Endothelial cell of umbilical vein (primary cell): Measurements from ENCODE around the gene ROBO2. TPM values are rescaled to one million over a fixed set of nuclear protein-coding genes. Genes with fewer than 3 reads are reported as not detected.

ENCODE experiments used
- BruUV-seq: library from RNA; stranded (reverse); fragments of 400-500 nt; replicated peaks from 2 replicates; lab custom pipeline; 2021; lab: Mats Ljungman, UMichigan
- CTCF ChIA-PET: fragments of 300-600, 350-600 bp; sonication (Branson Sonifier 250); formaldehyde crosslinking; loops from one replicate; lab custom pipeline; 2021; ENCODE audit warnings: antibody characterized with exemption, inconsistent platforms; lab: Charles Lee
- POLR2A ChIA-PET: fragments of 300-600, 350-600 bp; sonication (Branson Sonifier 250); formaldehyde crosslinking; loops from one replicate; lab custom pipeline; 2021; ENCODE audit warnings: antibody characterized with exemption, inconsistent platforms; lab: Charles Lee
- DNase-seq: peaks from one replicate; pipeline ENCODE4 v3.0.0-alpha.2; 2011; ENCODE audit warnings: low read depth, low spot score
- FAIRE-seq: peaks from 2 replicates; lab custom pipeline; 2011; peaks lifted over from hg19 to GRCh38; lab: Jason Lieb, UNC
- H2AFZ ChIP-seq: 2 replicates; pipeline ENCODE4 v1.6.0; 2012; ENCODE audit warnings: low read depth, low read length, control low read depth, inconsistent platforms
- H3K27ac ChIP-seq: 2 replicates; pipeline ENCODE4 v1.5.1; 2011; ENCODE audit warnings: low read depth, mild to moderate bottlenecking, control low read depth, low read length, moderate library complexity; ENCODE audit not compliant: insufficient read depth
- H3K27me3 ChIP-seq, 2 experiments: 2 replicates each; pipeline versions ENCODE4 v1.6.0 to v1.6.1; 2011; ENCODE audit warnings: low read length in 2 of 2, mixed read lengths in 1 of 2; ENCODE audit not compliant: control insufficient read depth in 2 of 2, insufficient read depth in 2 of 2
- H3K36me3 ChIP-seq, 2 experiments: 2 replicates in 1 of 2; 3 replicates in 1 of 2; pipeline ENCODE4 v1.5.1; 2011; ENCODE audit warnings: low read length in 2 of 2, mild to moderate bottlenecking in 1 of 2, moderate library complexity in 1 of 2; ENCODE audit not compliant: control insufficient read depth in 2 of 2, insufficient read depth in 2 of 2; ENCODE audit errors: extremely low read depth in 1 of 2
- H3K4me1 ChIP-seq: 3 replicates; pipeline ENCODE4 v1.5.1; 2011; ENCODE audit warnings: mild to moderate bottlenecking, low read length; ENCODE audit not compliant: control insufficient read depth, insufficient read depth; ENCODE audit errors: extremely low read depth
- H3K4me2 ChIP-seq: 2 replicates; pipeline ENCODE4 v1.6.1; 2011; ENCODE audit warnings: low read length, control low read depth, mixed read lengths; ENCODE audit not compliant: insufficient read depth
- H3K4me3 ChIP-seq, 3 experiments: fragments of 200-600 bp in 1 of 3; sonication (generic), shearing (Covaris generic) in 1 of 3; replicated peaks in 1 of 3; 2 replicates each; pipeline ENCODE4 v1.5.1; 2011 to 2016; ENCODE audit warnings: control low read depth in 3 of 3, low read length in 3 of 3, mild to moderate bottlenecking in 2 of 3, inconsistent platforms in 1 of 3, low read depth in 1 of 3, moderate library complexity in 1 of 3; ENCODE audit not compliant: insufficient read depth in 1 of 3
- H3K79me2 ChIP-seq: 2 replicates; pipeline ENCODE4 v1.6.0; 2012; ENCODE audit warnings: low read length, inconsistent platforms; ENCODE audit not compliant: control insufficient read depth, insufficient read depth
- H3K9ac ChIP-seq: replicated peaks from 2 replicates; pipeline ENCODE3; 2011; ENCODE audit warnings: low read length, control low read depth; ENCODE audit not compliant: insufficient read depth; ENCODE audit errors: extremely low read depth
- H3K9me1 ChIP-seq: replicated peaks from 3 replicates; pipeline ENCODE4 v1.6.0; 2011; ENCODE audit warnings: mild to moderate bottlenecking, low read length; ENCODE audit not compliant: control insufficient read depth, insufficient read depth; ENCODE audit errors: extremely low read depth
- H3K9me3 ChIP-seq: replicated peaks from 2 replicates; pipeline ENCODE4 v1.5.1; 2012; ENCODE audit warnings: low read length, inconsistent platforms; ENCODE audit not compliant: control insufficient read depth, insufficient read depth
- H4K20me1 ChIP-seq: replicated peaks from 2 replicates; pipeline ENCODE3; 2011; ENCODE audit warnings: mild to moderate bottlenecking, low read length; ENCODE audit not compliant: control insufficient read depth, insufficient read depth; ENCODE audit errors: extremely low read depth
- EZH2 ChIP-seq: IDR thresholded peaks from 2 replicates; pipeline ENCODE4 v1.6.1; 2012; ENCODE audit warnings: borderline replicate concordance, low read depth, mild to moderate bottlenecking, moderate library complexity, low read length, inconsistent platforms; ENCODE audit not compliant: severe bottlenecking
- FOS ChIP-seq: IDR thresholded peaks from 2 replicates; pipeline ENCODE4 v1.6.1; 2011; ENCODE audit warnings: mild to moderate bottlenecking, low read length, moderate library complexity, borderline replicate concordance; ENCODE audit not compliant: insufficient read depth
- GATA2 ChIP-seq: IDR thresholded peaks from 2 replicates; pipeline ENCODE4 v1.7.0; 2011; ENCODE audit warnings: low read depth, mild to moderate bottlenecking, moderate library complexity, mixed read lengths, low read length; ENCODE audit not compliant: insufficient read length, insufficient read depth
- MYC ChIP-seq: IDR thresholded peaks from one replicate; pipeline ENCODE4 v1.6.1; 2011; ENCODE audit warnings: mild to moderate bottlenecking, low read depth, low read length
- POLR2AphosphoS5 ChIP-seq: IDR thresholded peaks from 2 replicates; pipeline ENCODE4 v1.6.1; 2012; ENCODE audit warnings: low read depth, mild to moderate bottlenecking, control low read depth, low read length, moderate library complexity; ENCODE audit not compliant: insufficient read depth
- dilution Hi-C: fragments of 300-500 bp; cut with MboI; formaldehyde crosslinking; loops from one replicate; pipeline ENCODE4 v1.15.0; 2019; ENCODE audit warnings: low sequenced_read_pairs; ENCODE audit not compliant: extremely low pct_ligation_motif_present
- intact Hi-C: fragments of 100-400 bp; cut with micrococcal nuclease; formaldehyde crosslinking; loops from one replicate; pipeline ENCODE4 v1.10.0; 2022
- polyA plus RNA-seq, 4 experiments: library from polyadenylated mRNA; depleted of rRNA in 3 of 4; stranded (reverse) in 3 of 4; unstranded in 1 of 4; fragments of >200 nt; gene quantifications; 2 replicates each; pipeline versions ENCODE4 v1.2.1 to v1.2.3, GENCODE V29; 2011 to 2012; ENCODE audit warnings: missing spikeins in 1 of 4
- total RNA-seq: library from RNA; stranded (reverse); gene quantifications from 2 replicates; pipeline ENCODE4 v1.2.3, GENCODE V29; 2021
- TF ChIP-seq, protein P1 (sequence below), 2 donors: IDR thresholded peaks; 1 replicate in 1 of 2; 2 replicates in 1 of 2; pipeline ENCODE4 v1.5.1; 2011; ENCODE audit warnings: low read length in 2 of 2, mild to moderate bottlenecking in 2 of 2, moderate library complexity in 2 of 2, control low read depth in 1 of 2, inconsistent platforms in 1 of 2, low read depth in 1 of 2; ENCODE audit not compliant: insufficient read depth in 1 of 2; ENCODE audit errors: extremely low read depth in 1 of 2

Gene ROBO2
- total and polyA plus RNA-seq, 2 donors (not counting 3 experiments of a cell fraction or from before 2014, with no cell fraction given): not detected

- FAIRE-seq (no peak), DNase-seq (no peak)
- Histone ChIP-seq H3K9ac (no peak overlapping the region), H3K9me1 (no peaks in the 10 kb centered on the region), H2AFZ (no peak overlapping the region), H3K27ac (no peak overlapping the region), H3K9me3 (no peaks in the 10 kb centered on the region), H3K36me3 (no peaks in the 10 kb centered on the region), H3K4me1 (no peaks in the 10 kb centered on the region), H4K20me1 (no peaks in the 10 kb centered on the region), H3K27me3 (no peaks in the 10 kb centered on the region), H3K4me2 (no peak overlapping the region), H3K79me2 (no peaks in the 10 kb centered on the region), H3K4me3 (no peak overlapping the region)
- TF ChIP-seq EZH2: no peak
- TF ChIP-seq POLR2AphosphoS5: no peak
- TF ChIP-seq MYC: no peak
- TF ChIP-seq, protein P1, sequence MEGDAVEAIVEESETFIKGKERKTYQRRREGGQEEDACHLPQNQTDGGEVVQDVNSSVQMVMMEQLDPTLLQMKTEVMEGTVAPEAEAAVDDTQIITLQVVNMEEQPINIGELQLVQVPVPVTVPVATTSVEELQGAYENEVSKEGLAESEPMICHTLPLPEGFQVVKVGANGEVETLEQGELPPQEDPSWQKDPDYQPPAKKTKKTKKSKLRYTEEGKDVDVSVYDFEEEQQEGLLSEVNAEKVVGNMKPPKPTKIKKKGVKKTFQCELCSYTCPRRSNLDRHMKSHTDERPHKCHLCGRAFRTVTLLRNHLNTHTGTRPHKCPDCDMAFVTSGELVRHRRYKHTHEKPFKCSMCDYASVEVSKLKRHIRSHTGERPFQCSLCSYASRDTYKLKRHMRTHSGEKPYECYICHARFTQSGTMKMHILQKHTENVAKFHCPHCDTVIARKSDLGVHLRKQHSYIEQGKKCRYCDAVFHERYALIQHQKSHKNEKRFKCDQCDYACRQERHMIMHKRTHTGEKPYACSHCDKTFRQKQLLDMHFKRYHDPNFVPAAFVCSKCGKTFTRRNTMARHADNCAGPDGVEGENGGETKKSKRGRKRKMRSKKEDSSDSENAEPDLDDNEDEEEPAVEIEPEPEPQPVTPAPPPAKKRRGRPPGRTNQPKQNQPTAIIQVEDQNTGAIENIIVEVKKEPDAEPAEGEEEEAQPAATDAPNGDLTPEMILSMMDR (IDR thresholded peaks at IDR 0.05; ENCODE audit: extremely low read depth in 1 of 2, insufficient read depth in 1 of 2, low read depth in 1 of 2, low read length in 2 of 2): no peak
- TF ChIP-seq GATA2: no peak
- no peak for TF ChIP-seq FOS
- ChIA-PET POLR2A (no interaction called here), CTCF (no interaction called here)
- intact Hi-C loops (no loop called here), dilution Hi-C loops (no loop called here)
- no TSS peak for BruUV-seq
Observed at GRCh38 chr3:77053795-77054194, 13.9 kb downstream of the ROBO2 start.
